Coronary artery (tissue), 2 donors: ENCODE data around the gene SERPINB5.

Source experiments
- DNase-seq: peaks from one replicate; pipeline ENCODE4 v3.0.0-alpha.2; 2017; ENCODE audit warnings: low spot score
- H3K27ac ChIP-seq, 2 donors: fragments of 200-600 bp; sonication (generic); one replicate each; pipeline ENCODE4 v1.5.1; 2016 to 2019
- H3K4me3 ChIP-seq: fragments of 200-600 bp; sonication (generic); 2 replicates; pipeline ENCODE4 v1.5.1; 2016; ENCODE audit warnings: mild to moderate bottlenecking, moderate library complexity
- CTCF ChIP-seq: fragments of 200-600 bp; sonication (generic); IDR thresholded peaks from one replicate; pipeline ENCODE4 v1.5.1; 2019; ENCODE audit warnings: antibody characterized with exemption

The SERPINB5 gene

DNA sequence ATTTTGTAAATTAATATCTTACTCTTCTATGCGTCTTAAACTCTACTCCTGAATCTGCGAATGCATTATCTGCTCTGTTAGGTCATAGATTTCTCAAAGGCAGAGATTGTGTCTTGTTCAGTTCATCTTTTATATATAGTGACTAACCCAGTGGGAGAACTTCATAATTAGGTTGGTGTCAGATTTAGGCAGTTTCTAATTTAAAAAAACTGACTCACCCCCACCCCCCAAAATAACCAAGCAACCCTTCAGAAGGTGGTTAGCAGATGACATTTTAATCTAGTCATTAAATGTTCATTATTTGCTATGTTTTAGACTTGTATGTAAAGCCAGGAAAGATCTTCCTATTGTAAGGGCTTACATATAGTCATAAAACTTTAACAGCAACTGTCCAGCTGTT is 75.8 kb downstream of the SERPINB5 start:
- no peak for DNase-seq
- H3K27ac ChIP-seq, result no peak overlapping the region
- H3K4me3 ChIP-seq, result no peak overlapping the region
- no peak for TF ChIP-seq CTCF

DNA sequence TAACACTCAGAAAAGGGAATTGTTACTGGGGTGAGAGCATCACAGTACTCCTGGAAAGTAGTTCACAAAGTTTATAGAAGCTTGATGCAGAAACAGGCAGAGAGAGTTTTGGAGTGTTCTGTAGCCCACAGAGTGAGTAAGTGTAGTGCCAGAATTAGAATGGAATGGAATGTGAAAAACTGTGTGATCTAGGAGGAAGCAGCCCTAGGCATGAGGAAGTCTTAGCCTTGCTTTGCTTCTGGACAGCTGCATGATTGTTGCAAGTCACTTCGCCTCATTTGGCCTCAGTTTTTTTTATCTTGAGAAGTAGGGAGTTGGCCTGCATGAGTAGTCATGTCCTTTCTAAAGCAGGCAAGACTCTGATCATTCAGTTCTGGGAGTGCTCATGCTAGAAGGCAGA is 76.3 kb downstream of the SERPINB5 start:
- DNase-seq, result no peak
- peak overlapping the region in 1 of 2 donors; percentile 5 for H3K27ac ChIP-seq
- no peak overlapping the region for H3K4me3 ChIP-seq

More for the DNA sequence above, 76.3 kb downstream of the SERPINB5 start:
- no peak for TF ChIP-seq CTCF
